Karpas-422 (cell line): ENCODE data around the gene CEP41. TPM values are rescaled to one million over a fixed set of nuclear protein-coding genes. Genes with fewer than 3 reads are reported as not detected.

Source experiments
- DNase-seq: peaks from one replicate; pipeline ENCODE4 v3.0.0-alpha.2; 2015
- H2AFZ ChIP-seq: fragments of 200-600 bp; sonication (generic); 2 replicates; pipeline ENCODE4 v1.6.1; 2014; ENCODE audit warnings: antibody characterized with exemption, low read length, mixed read lengths
- H3K27ac ChIP-seq: fragments of 200-600 bp; sonication (generic); 2 replicates; pipeline ENCODE4 v1.5.1; 2014; ENCODE audit warnings: mild to moderate bottlenecking, low read length, moderate library complexity
- H3K27me3 ChIP-seq: fragments of 200-600 bp; sonication (generic); 2 replicates; pipeline ENCODE4 v1.6.1; 2014; ENCODE audit warnings: low read length, mixed read lengths
- H3K36me3 ChIP-seq: fragments of 200-600 bp; sonication (generic); 2 replicates; pipeline ENCODE4 v1.6.1; 2014; ENCODE audit warnings: low read length, mixed read lengths; ENCODE audit not compliant: insufficient read depth
- H3K4me1 ChIP-seq: fragments of 200-600 bp; sonication (generic); 2 replicates; pipeline ENCODE4 v1.6.1; 2014; ENCODE audit warnings: mild to moderate bottlenecking, low read length, mixed read lengths
- H3K4me2 ChIP-seq: fragments of 200-600 bp; sonication (generic); 2 replicates; pipeline ENCODE4 v1.6.1; 2014; ENCODE audit warnings: low read length, low read depth, mild to moderate bottlenecking; ENCODE audit not compliant: poor library complexity, severe bottlenecking
- H3K4me3 ChIP-seq: fragments of 200-600 bp; sonication (generic); 2 replicates; pipeline ENCODE4 v1.5.1; 2014; ENCODE audit warnings: mild to moderate bottlenecking, antibody characterized with exemption, low read length, mixed read lengths
- H3K79me2 ChIP-seq: fragments of 200-600 bp; sonication (generic); 2 replicates; pipeline ENCODE4 v1.6.1; 2014; ENCODE audit warnings: mild to moderate bottlenecking, low read length, mixed read lengths
- H3K9ac ChIP-seq: fragments of 200-600 bp; sonication (generic); 2 replicates; pipeline ENCODE4 v1.6.0; 2014; ENCODE audit warnings: low read length
- H3K9me2 ChIP-seq: fragments of 200-600 bp; sonication (generic), shearing (Covaris generic); replicated peaks from 2 replicates; pipeline ENCODE4 v1.6.0; 2014; ENCODE audit warnings: mild to moderate bottlenecking, low read length, moderate library complexity; ENCODE audit not compliant: insufficient read depth
- H3K9me3 ChIP-seq: fragments of 300-700, 200-600 bp; sonication (generic); 2 replicates; pipeline ENCODE4 v1.6.1; 2014; ENCODE audit warnings: low read length, mixed read lengths
- H4K20me1 ChIP-seq: fragments of 200-600 bp; sonication (generic); 2 replicates; pipeline ENCODE4 v1.6.1; 2014; ENCODE audit warnings: mild to moderate bottlenecking, antibody characterized with exemption, low read length, low read depth; ENCODE audit not compliant: insufficient read depth
- total RNA-seq: library from RNA; depleted of rRNA; stranded (reverse); fragments of >200 nt; shearing (Covaris generic); gene quantifications from 2 replicates; pipeline ENCODE4 v1.2.3, GENCODE V29; 2014; ENCODE audit warnings: low replicate concordance

CEP41 gene
- total RNA-seq, 1 experiment from 2014 or later = 7.3 TPM

GRCh38 chr7:130372402-130373165 lies 68.2 kb downstream of the CEP41 start:
- H4K20me1 ChIP-seq = no peaks in the 10 kb centered on the region
- H3K27me3 ChIP-seq = no peaks in the 10 kb centered on the region
- H3K27ac ChIP-seq = no peak overlapping the region
- H3K4me1 ChIP-seq = no peaks in the 10 kb centered on the region
- no peaks in the 10 kb centered on the region for H3K79me2 ChIP-seq
- H3K36me3 ChIP-seq = no peaks in the 10 kb centered on the region
- H2AFZ ChIP-seq = no peak overlapping the region
- H3K4me2 ChIP-seq = no peak overlapping the region
- no peak for DNase-seq
- H3K9ac ChIP-seq = no peak overlapping the region
- no peaks in the 10 kb centered on the region for H3K9me3 ChIP-seq
- no peak overlapping the region for H3K4me3 ChIP-seq
- no peaks in the 10 kb centered on the region for H3K9me2 ChIP-seq

GRCh38 chr7:130371046-130371445 lies 69.8 kb downstream of the CEP41 start:
- Histone ChIP-seq H2AFZ (no peak overlapping the region), H3K27ac (no peak overlapping the region), H3K9ac (no peak overlapping the region), H3K4me1 (no peaks in the 10 kb centered on the region; the same call in 1 of the 2 replicates), H4K20me1 (no peaks in the 10 kb centered on the region), H3K4me3 (no peak overlapping the region), H3K79me2 (no peaks in the 10 kb centered on the region), H3K9me2 (no peaks in the 10 kb centered on the region), H3K9me3 (no peaks in the 10 kb centered on the region), H3K4me2 (no peak overlapping the region), H3K36me3 (no peaks in the 10 kb centered on the region), H3K27me3 (no peaks in the 10 kb centered on the region)
- DNase-seq = no peak

- no peak overlapping the region for H3K4me2 ChIP-seq
- DNase-seq = no peak
- H3K36me3 ChIP-seq = no peaks in the 10 kb centered on the region
- H3K27me3 ChIP-seq = no peaks in the 10 kb centered on the region
- no peak overlapping the region for H3K9ac ChIP-seq
- H3K27ac ChIP-seq = no peak overlapping the region
- H2AFZ ChIP-seq = no peak overlapping the region
- H3K4me1 ChIP-seq = no peaks in the 10 kb centered on the region; the same call in 1 of the 2 replicates
- no peak overlapping the region for H3K4me3 ChIP-seq
- no peaks in the 10 kb centered on the region for H3K9me3 ChIP-seq
- no peaks in the 10 kb centered on the region for H3K79me2 ChIP-seq
- H4K20me1 ChIP-seq = no peaks in the 10 kb centered on the region
- no peaks in the 10 kb centered on the region for H3K9me2 ChIP-seq
These were observed 70.8 kb downstream of the CEP41 start for GRCh38 chr7:130369831-130370550.

- H3K27ac ChIP-seq = no peak overlapping the region
- H3K9me3 ChIP-seq = no peaks in the 10 kb centered on the region
- H3K27me3 ChIP-seq = no peaks in the 10 kb centered on the region
- H4K20me1 ChIP-seq = no peaks in the 10 kb centered on the region
- H3K9me2 ChIP-seq = no peaks in the 10 kb centered on the region
- DNase-seq = no peak
- H3K9ac ChIP-seq = no peak overlapping the region
- H3K36me3 ChIP-seq = no peaks in the 10 kb centered on the region
- no peak overlapping the region for H3K4me3 ChIP-seq
- no peaks in the 10 kb centered on the region for H3K79me2 ChIP-seq
- no peak overlapping the region for H3K4me2 ChIP-seq
- H2AFZ ChIP-seq = no peak overlapping the region
- H3K4me1 ChIP-seq = no peaks in the 10 kb centered on the region; the same call in 1 of the 2 replicates
These were observed 71.6 kb downstream of the CEP41 start for GRCh38 chr7:130369110-130369711.

DNA sequence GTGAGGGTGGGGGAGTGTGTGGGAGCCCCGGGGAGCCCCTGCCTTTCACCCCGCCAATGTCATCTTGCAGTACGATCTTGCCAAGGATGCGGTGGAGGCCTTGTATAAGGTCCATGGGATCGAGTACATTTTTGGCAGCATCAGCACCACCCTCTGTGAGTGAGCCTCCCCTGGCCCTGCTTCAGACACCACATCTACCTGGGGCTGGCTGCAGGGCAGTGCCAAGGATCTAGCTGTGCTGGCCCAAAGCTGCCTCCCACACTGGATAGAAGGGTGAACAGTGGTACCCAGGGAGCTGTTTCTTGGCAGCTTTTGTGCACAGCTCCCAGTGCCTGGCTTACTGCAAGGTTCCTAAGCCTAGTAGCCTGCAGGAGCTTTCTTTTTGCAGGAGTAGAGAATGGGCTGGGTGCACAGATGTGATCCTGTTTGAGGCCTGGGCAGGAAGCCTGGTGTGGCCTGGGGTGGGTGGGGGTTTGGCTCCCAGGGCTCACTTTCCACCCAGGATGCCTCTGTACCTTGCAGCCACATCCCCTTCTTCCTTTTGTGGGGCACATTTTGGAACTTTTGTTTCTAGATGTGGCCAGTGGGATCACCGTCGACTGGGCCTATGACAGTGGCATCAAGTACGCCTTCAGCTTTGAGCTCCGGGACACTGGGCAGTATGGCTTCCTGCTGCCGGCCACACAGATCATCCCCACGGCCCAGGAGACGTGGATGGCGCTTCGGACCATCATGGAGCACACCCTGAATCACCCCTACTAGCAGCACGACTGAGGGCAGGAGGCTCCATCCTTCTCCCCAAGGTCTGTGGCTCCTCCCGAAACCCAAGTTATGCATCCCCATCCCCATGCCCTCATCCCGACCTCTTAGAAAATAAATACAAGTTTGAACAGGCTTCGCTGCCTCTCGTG lies 72.7 kb downstream of the CEP41 start:
- Histone ChIP-seq H3K79me2 (no peaks in the 10 kb centered on the region), H2AFZ (no peak overlapping the region), H3K4me2 (no peak overlapping the region), H3K36me3 (no peaks in the 10 kb centered on the region), H3K9me3 (no peaks in the 10 kb centered on the region), H3K4me3 (no peak overlapping the region), H4K20me1 (no peaks in the 10 kb centered on the region), H3K9ac (no peak overlapping the region), H3K9me2 (no peaks in the 10 kb centered on the region), H3K27ac (no peak overlapping the region), H3K27me3 (no peaks in the 10 kb centered on the region), H3K4me1 (no peaks in the 10 kb centered on the region; the same call in 1 of the 2 replicates)
- no peak for DNase-seq

DNA sequence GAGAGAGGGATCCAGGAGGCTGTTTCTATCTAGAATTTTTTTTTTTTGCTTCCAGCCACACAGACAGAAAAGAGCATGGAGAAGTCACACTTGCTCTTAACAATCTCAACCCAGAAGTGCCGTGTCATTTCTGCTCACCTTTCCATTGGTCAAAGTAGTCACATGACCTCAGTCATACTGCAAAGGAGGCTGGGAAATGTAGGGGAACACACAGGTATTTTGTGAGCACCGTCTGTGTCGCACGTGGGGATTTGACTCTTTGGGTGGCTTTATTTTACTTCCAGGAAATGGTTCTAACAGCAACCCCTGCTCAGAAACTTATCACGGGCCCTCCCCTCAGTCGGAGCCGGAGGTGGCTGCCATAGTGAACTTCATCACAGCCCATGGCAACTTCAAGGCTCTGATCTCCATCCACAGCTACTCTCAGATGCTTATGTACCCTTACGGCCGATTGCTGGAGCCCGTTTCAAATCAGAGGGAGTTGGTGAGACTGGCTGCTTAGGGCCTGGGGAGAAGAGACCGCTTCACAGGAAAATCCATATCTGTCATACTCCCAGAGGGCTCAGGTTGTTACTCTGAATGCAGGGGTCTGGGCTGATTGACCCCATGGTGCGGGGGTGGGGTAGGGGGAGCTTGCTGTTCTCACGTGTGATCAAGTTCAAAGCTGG lies 73.6 kb downstream of the CEP41 start:
- Histone ChIP-seq H3K4me2 (no peak overlapping the region), H3K79me2 (no peaks in the 10 kb centered on the region), H4K20me1 (no peaks in the 10 kb centered on the region), H3K27me3 (no peaks in the 10 kb centered on the region), H3K4me3 (no peak overlapping the region), H3K9ac (no peak overlapping the region), H3K36me3 (no peaks in the 10 kb centered on the region), H3K9me3 (no peaks in the 10 kb centered on the region), H3K4me1 (no peaks in the 10 kb centered on the region; the same call in 1 of the 2 replicates), H2AFZ (no peak overlapping the region), H3K27ac (no peak overlapping the region), H3K9me2 (no peaks in the 10 kb centered on the region)
- DNase-seq = no peak

GRCh38 chr7:130366564-130366963 lies 74.3 kb downstream of the CEP41 start:
- DNase-seq = no peak
- Histone ChIP-seq H3K79me2 (no peaks in the 10 kb centered on the region), H3K9ac (no peak overlapping the region), H3K4me1 (no peaks in the 10 kb centered on the region; the same call in 1 of the 2 replicates), H3K4me2 (no peak overlapping the region), H3K27me3 (no peaks in the 10 kb centered on the region), H3K4me3 (no peak overlapping the region), H3K36me3 (no peaks in the 10 kb centered on the region), H2AFZ (no peak overlapping the region), H4K20me1 (no peaks in the 10 kb centered on the region), H3K9me2 (no peaks in the 10 kb centered on the region), H3K9me3 (no peaks in the 10 kb centered on the region), H3K27ac (no peak overlapping the region)
